GM19351 (cell line): Measurements from ENCODE around the gene PARK7.
A peak's percentile ranks its signal among the peaks of the same experiment; 100 is the strongest.
"Not testable (repeated sequence)": the region's sequence is repeated elsewhere in the genome, so short reads cannot be mapped to it uniquely, and the experiment has no call there.

Experiments used
- ATAC-seq: cut with Tn5 transposase; IDR thresholded peaks from one replicate; pipeline ENCODE4 v1.9.1; 2021; ENCODE audit warnings: mild to moderate bottlenecking, moderate library complexity; ENCODE audit not compliant: unreplicated experiment

The PARK7 gene

GRCh38 chr1:7942214-7942921, 19.1 kb upstream of the PARK7 start:
- no peak for ATAC-seq

DNA sequence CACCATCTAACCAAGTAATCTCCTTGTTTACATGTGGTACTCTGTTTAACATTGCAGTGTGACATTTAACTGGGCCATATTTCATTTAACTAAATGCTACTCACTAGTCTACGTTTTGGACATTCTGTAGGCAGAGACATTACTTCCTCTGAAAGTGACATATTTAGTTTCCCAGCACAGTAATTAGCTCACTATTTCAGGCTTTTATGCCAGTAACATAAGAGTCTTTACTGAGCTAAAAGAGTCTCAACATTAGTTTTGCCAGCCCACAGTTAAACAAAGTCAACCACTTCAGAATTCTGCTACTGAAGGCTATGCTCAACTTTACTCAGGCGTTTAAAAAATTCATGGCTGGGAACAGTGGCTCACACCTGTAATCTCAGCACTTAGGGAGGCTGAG, 18.3 kb upstream of the PARK7 start:
- ATAC-seq, result no peak

- no peak for ATAC-seq
Measured at GRCh38 chr1:7948960-7949359, 12.6 kb upstream of the PARK7 start.

GRCh38 chr1:7952791-7953190, 8.7 kb upstream of the PARK7 start:
- ATAC-seq, result not testable (repeated sequence)

- ATAC-seq, result peak; percentile 96
Measured at GRCh38 chr1:7953850-7954609, 7.5 kb upstream of the PARK7 start.

DNA sequence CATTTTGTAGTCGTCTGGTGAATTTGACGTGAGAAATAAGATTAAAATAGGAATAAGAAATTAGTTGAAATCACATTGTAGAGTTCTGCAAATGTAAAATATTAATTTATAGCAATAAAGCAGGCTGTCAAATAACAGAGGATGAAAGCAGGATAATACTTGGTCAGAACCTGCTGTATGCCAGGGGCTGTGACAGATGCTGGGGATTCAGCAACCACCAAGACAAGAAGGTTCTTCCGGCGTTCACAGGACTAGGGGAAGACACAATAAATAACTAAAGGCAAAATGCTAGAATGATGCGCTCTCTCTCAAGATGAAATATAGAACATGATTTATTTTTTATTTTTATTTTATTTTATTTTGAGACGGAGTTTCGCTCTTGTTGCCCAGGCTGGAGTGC, 6.8 kb upstream of the PARK7 start:
- ATAC-seq, result no peak

- ATAC-seq, result no peak
Measured at GRCh38 chr1:7956218-7957032, 5.1 kb upstream of the PARK7 start.

GRCh38 chr1:7960165-7960564, 1.3 kb upstream of the PARK7 start:
- no peak for ATAC-seq

DNA sequence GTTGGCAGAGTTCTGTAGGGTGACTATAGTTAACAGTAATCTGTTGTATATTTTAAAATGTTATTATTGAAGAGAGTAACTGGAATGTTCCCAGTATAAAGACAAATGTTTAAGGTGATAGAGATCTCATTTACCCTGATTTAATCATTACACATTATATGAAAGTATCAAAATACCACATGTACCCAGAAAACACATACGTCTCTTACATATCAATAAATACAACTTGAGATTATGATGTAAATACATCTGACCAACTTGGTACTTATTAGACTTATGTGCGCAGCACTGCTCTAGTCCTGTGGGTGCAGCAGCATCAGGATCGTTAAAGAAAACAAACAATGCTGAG, 670 bp upstream of the PARK7 start:
- no peak for ATAC-seq

DNA sequence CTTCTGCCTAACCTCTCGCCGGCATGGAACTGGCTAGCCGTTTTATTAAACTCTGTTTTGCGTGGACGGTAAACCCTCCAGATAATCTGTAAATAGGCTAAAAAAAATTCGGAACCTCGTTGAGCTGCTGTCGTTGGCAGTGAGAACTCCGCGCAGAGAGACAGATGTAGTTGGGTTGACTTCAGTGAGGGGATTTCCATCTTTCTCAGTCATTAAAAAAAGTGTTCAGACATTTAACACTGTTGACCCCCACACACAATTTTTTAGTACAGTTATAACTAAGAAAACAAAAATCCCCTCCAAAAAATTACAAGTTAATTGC, 464 bp downstream of the PARK7 start:
- no peak for ATAC-seq

- ATAC-seq, result no peak
Measured at GRCh38 chr1:7962636-7963377, 1.3 kb downstream of the PARK7 start.

- not testable (repeated sequence) for ATAC-seq
Measured at GRCh38 chr1:7963378-7963730, 1.8 kb downstream of the PARK7 start.

DNA sequence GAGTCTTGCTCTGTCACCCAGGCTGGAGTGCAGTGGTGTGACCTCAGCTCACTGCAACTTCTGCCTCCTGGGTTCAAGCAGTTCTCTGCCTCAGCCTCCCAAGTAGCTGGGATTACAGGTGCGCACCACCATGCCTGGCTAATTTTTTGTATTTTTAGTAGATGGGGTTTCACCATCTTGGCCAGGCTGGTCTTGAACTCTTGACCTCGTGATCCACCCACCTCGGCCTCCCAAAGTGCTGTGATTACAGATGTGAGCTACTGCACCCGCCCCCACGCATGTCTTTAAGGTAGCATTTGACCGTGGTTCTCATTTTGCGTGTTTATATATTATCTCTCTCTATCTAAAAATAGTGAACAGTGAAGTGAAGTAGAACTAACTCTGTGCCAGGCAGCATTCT, 2.3 kb downstream of the PARK7 start:
- not testable (repeated sequence) for ATAC-seq

- no peak for ATAC-seq
Measured at GRCh38 chr1:7964476-7964875, 3.0 kb downstream of the PARK7 start.

- no peak for ATAC-seq
Measured at GRCh38 chr1:7967196-7967595, 5.7 kb downstream of the PARK7 start.

DNA sequence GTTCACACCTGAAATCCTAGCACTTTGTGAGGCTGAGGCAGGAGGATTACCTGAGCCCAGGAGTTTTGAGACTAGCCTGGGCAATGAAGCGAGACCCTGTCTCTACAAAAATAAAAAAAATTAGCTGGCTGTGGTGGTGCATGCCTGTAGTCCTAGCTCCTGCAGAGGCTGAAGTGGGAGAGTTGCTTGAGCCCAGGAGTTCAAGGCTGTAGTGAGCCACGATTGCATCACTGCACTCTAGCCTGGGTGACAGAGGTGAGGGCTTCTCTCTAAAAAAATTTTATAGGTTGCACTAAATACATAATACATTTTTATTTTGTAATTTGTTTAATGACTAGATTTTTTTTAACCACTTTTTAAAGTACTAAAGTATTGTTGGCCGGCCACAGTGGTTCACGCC, 6.1 kb downstream of the PARK7 start:
- ATAC-seq, result no peak

GRCh38 chr1:7970246-7970645, 8.7 kb downstream of the PARK7 start:
- no peak for ATAC-seq

DNA sequence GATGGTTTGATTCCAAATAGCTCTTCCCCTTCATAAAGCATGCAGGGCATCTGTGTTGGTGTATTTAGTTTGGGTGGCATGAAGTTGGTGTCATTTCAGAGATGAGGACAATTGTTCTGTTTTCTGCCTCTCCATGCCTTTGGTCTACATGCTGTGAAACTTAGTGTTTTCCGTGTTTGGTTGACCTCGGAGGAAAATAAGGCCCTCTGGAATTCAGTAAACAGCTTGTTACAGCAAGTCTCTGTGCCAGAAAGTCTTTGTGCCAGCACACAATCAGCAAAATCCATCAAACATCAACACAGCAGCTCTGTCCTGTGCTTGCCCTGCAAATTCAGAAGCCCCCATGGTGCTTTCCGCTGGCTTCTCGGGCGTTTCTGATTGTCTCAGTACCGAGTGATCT, 9.5 kb downstream of the PARK7 start:
- no peak for ATAC-seq

- no peak for ATAC-seq
Measured at GRCh38 chr1:7972285-7972684, 10.8 kb downstream of the PARK7 start.

- no peak for ATAC-seq
Measured at GRCh38 chr1:7973086-7973485, 11.6 kb downstream of the PARK7 start.

- no peak for ATAC-seq
Measured at GRCh38 chr1:7975212-7975865, 13.8 kb downstream of the PARK7 start.
